ENCODE data around the gene SLC25A23.

GRCh38 chr19:6459262-6460098 is at the start of gene SLC25A23:
- TF ChIP-seq CTCF (IDR thresholded peaks at IDR 0.05; ENCODE audit: low read depth, low read length, missing input control), result no peak
- TF ChIP-seq REST (IDR thresholded peaks at IDR 0.05), result no peak
- no peak for TF ChIP-seq RAD21 (IDR thresholded peaks at IDR 0.05)
- no peak for TF ChIP-seq JUND (IDR thresholded peaks at IDR 0.05)
- no peak for TF ChIP-seq GABPA (IDR thresholded peaks at IDR 0.05 in 1 of 2, conservative IDR thresholded peaks at IDR 0.05 in 1 of 2)
- no peak for TF ChIP-seq FOXA1 (IDR thresholded peaks at IDR 0.05)
- no peak for TF ChIP-seq SP1 (IDR thresholded peaks at IDR 0.05)
- TF ChIP-seq TAF1 (conservative IDR thresholded peaks at IDR 0.05), result no peak
- TF ChIP-seq EGR1 (IDR thresholded peaks at IDR 0.05; ENCODE audit: low read depth in 2 of 2), result no peak
